Skeletal muscle cell (primary cell): ENCODE results near the gene COL1A1.

Source experiments
- DNase-seq: peaks from one replicate; pipeline ENCODE4 v3.0.0-alpha.2; 2010; ENCODE audit warnings: low read depth
- H3K4me3 ChIP-seq: 2 replicates; pipeline ENCODE4 v1.5.1; 2011; ENCODE audit warnings: low read depth, mild to moderate bottlenecking, control low read depth, low read length, moderate library complexity

Gene COL1A1

GRCh38 chr17:50136096-50136687 is 65.2 kb downstream of the COL1A1 start:
- DNase-seq = no peak
- no peak overlapping the region for H3K4me3 ChIP-seq

- no peak for DNase-seq
- H3K4me3 ChIP-seq = no peak overlapping the region
Observed at GRCh38 chr17:50135316-50136095, 65.9 kb downstream of the COL1A1 start.

DNA sequence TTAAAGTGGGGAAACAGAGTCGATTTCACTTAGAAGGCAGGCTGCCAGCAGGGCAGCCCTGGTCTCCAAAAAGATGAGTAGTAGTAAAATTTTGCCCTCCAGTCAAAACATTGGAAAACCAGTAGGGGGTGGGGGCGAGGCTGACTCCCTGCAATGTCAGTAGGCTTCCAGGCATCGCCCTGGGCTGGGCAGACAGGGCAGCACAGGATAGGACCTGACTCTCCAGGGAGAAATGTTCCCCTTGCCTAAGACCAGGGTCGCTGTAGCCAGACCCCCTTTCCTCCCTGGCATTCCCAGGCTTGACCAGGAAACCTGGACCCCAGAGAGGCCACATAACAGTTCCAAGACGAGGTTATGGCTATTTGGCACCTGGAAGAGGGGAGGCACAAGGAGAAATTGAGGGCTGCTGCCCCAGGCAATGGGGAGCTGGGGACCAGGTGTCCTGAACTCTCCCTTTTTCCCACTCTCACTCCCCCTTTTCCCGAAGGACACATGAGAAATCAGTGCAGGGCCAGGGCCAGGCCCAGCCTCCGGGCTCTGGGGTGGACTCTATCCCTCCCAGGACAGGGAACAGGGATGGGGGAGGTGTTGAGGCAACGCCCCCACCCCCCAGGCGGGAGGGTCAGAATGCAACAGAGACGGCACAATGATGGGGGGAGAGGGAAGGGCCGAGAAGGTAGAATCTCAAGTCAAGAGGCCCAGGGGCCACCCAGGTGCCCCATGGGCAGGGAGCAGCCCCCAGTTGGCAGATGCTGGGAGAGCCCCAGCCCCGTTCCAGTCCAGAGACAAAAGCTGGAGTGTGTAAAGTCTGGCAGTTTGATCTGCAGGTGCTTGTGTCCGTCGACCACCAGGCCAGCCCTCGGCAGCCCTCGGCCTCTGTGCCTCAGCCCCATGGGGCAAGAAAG is 67.0 kb downstream of the COL1A1 start:
- DNase-seq = no peak
- H3K4me3 ChIP-seq = no peak overlapping the region

DNA sequence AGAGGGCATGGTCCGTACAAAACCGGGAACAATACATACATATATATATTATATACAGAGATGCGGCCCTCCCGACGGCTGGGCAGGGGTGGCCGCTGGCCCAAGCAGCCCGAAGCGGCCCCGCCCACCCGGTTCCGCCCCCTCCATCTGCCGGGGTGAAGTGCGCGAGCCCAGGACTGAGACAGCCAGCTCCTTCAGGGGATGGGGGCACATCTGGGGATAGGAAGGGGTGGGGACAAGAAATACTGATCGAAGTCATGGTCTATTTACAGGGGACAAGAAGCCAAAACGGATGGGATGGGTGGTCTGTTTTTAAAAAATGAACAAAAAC is 67.7 kb downstream of the COL1A1 start:
- no peak for DNase-seq

More for the DNA sequence above, 67.7 kb downstream of the COL1A1 start:
- H3K4me3 ChIP-seq = no peak overlapping the region
